Naive thymus-derived CD4-positive, alpha-beta T cell (primary cell): ENCODE measurements around the gene EIF2S1. TPM values are rescaled to one million over a fixed set of nuclear protein-coding genes. Genes with fewer than 3 reads are reported as not detected.

Experiments
- ATAC-seq: fragments of 150-1000 bp; cut with Tn5 transposase; 2 replicates; pipeline ENCODE4 v1.10.0; 2021; ENCODE audit warnings: mild to moderate bottlenecking, moderate library complexity
- CTCF ChIA-PET: fragments of 350-600 bp; sonication (Branson Sonifier 250); formaldehyde crosslinking; loops from one replicate; lab custom pipeline; 2021; ENCODE audit warnings: antibody characterized with exemption; lab: Charles Lee
- POLR2A ChIA-PET: fragments of 350-600 bp; sonication (Branson Sonifier 250); formaldehyde crosslinking; loops from one replicate; lab custom pipeline; 2021; ENCODE audit warnings: antibody characterized with exemption, inconsistent platforms; lab: Charles Lee
- DNase-seq, 9 donors: peaks; one replicate each; pipeline versions ENCODE4 v3.0.0 to v3.0.0-alpha.2; 2020 to 2022; ENCODE audit warnings: mixed read lengths in 1 of 9
- H3K27ac ChIP-seq: one replicate; pipeline ENCODE4 v1.7.0; 2013; ENCODE audit warnings: mild to moderate bottlenecking, low read depth, low read length, moderate library complexity
- H3K27me3 ChIP-seq, 2 donors: one replicate each; pipeline ENCODE4 v1.7.0; 2013; ENCODE audit warnings: low read length in 2 of 2, mild to moderate bottlenecking in 2 of 2, moderate library complexity in 2 of 2; ENCODE audit not compliant: control insufficient read depth in 2 of 2, insufficient read depth in 2 of 2
- H3K36me3 ChIP-seq, 3 experiments: 1 replicate in 2 of 3; 2 replicates in 1 of 3; pipeline ENCODE4 v1.7.0; 2013; ENCODE audit warnings: low read length in 3 of 3, mild to moderate bottlenecking in 3 of 3, moderate library complexity in 1 of 3; ENCODE audit not compliant: insufficient read depth in 3 of 3, control insufficient read depth in 2 of 3
- H3K4me1 ChIP-seq, 2 donors: one replicate each; pipeline ENCODE4 v1.7.0; 2013; ENCODE audit warnings: low read length in 2 of 2, mild to moderate bottlenecking in 2 of 2, moderate library complexity in 1 of 2; ENCODE audit not compliant: control insufficient read depth in 2 of 2, insufficient read depth in 2 of 2
- H3K4me3 ChIP-seq: 2 replicates; pipeline ENCODE4 v1.7.0; 2013; ENCODE audit warnings: mild to moderate bottlenecking, low read length
- H3K9me3 ChIP-seq, 3 experiments: 1 replicate in 2 of 3; 2 replicates in 1 of 3; pipeline ENCODE4 v1.7.0; 2013; ENCODE audit warnings: low read length in 3 of 3; ENCODE audit not compliant: control insufficient read depth in 2 of 3
- H3K27ac Mint-ChIP-seq, 9 donors: one replicate each; pipeline ENCODE4 v1.8.0; 2020 to 2022; ENCODE audit warnings: mixed read lengths in 9 of 9, mild to moderate bottlenecking in 8 of 9, moderate library complexity in 5 of 9, inconsistent platforms in 2 of 9
- H3K27me3 Mint-ChIP-seq, 5 donors: one replicate each; pipeline ENCODE4 v1.8.0; 2021 to 2022; ENCODE audit warnings: mixed read lengths in 5 of 5, mild to moderate bottlenecking in 1 of 5
- H3K36me3 Mint-ChIP-seq, 5 donors: one replicate each; pipeline ENCODE4 v1.8.0; 2020 to 2022; ENCODE audit warnings: mixed read lengths in 5 of 5, mild to moderate bottlenecking in 3 of 5, inconsistent platforms in 1 of 5
- H3K4me1 Mint-ChIP-seq, 7 donors: one replicate each; pipeline ENCODE4 v1.8.0; 2020 to 2022; ENCODE audit warnings: mixed read lengths in 7 of 7, mild to moderate bottlenecking in 3 of 7, inconsistent platforms in 1 of 7
- H3K4me3 Mint-ChIP-seq, 10 donors: one replicate each; pipeline ENCODE4 v1.8.0; 2020 to 2022; ENCODE audit warnings: mild to moderate bottlenecking in 10 of 10, mixed read lengths in 10 of 10, moderate library complexity in 6 of 10, inconsistent platforms in 2 of 10
- H3K9me3 Mint-ChIP-seq, 11 donors: one replicate each; pipeline ENCODE4 v1.8.0; 2020 to 2022; ENCODE audit warnings: mixed read lengths in 11 of 11, mild to moderate bottlenecking in 4 of 11, inconsistent platforms in 1 of 11, moderate library complexity in 1 of 11
- intact Hi-C, 2 donors: fragments of 100-400 bp; cut with micrococcal nuclease; formaldehyde crosslinking; loops; one replicate each; pipeline ENCODE4 v1.15.1; 2023
- polyA plus RNA-seq, 2 donors: library from polyadenylated mRNA; unstranded; fragments of 300-500 nt; fragmentation: Illumina TruSeq; gene quantifications; one replicate each; pipeline ENCODE4 v1.2.3, GENCODE V29; 2021
- total RNA-seq, 6 experiments: library from RNA in 5 of 6; stranded (reverse) in 5 of 6; gene quantifications; 1 replicate in 5 of 6; 2 replicates in 1 of 6; pipeline ENCODE4 v1.2.3 and lab custom pipeline; 2021 to 2026

Gene EIF2S1
- total and polyA plus RNA-seq, 7 experiments from 2014 or later = 41.4 to 115 (median 57.6) TPM

DNA sequence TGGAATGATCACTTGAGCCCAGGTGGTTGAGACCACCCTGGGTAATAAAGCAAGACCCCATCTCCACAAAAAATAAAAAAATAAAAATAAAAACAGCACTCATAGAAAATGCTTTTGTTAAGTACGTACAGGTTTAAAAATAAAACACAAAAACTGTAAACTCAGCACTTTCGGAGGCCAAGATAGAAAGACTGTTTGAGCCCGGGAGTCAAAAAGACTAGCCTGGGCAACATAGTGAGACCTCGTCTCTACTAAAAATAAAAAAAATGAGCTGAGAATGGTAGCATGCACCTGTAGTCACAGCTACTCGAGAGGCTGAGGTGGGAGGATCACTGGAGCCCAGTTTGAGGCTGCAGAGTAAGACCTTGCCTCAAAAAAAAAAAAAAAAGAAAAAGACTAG, 8.1 kb upstream of the EIF2S1 start:
- Histone ChIP-seq H3K36me3 (peaks cover 0 to 37% (median 5%) of the 10 kb centered on the region in 3 experiments), H3K4me1 (no peaks in the 10 kb centered on the region), H3K9me3 (no peaks in the 10 kb centered on the region), H3K4me3 (no peak overlapping the region), H3K27me3 (no peaks in the 10 kb centered on the region), H3K27ac (no peak overlapping the region)
- POLR2A ChIA-PET = interaction anchor here (1.0 kb wide), 1 partner anchor 8 kb away, joined by 5 read pairs; the partner anchor contains the start of genes ATP6V1D and EIF2S1
- CTCF ChIA-PET = interaction anchor here (0.6 kb wide), 1 partner anchor 87 kb away, joined by 4 read pairs; no protein-coding TSS in a partner anchor
- intact Hi-C loops = no loop called here
- DNase-seq (no peak), ATAC-seq (no peak)
- no peak overlapping the region for H3K4me3 Mint-ChIP-seq
- peaks cover 3 to 27% (median 21%) of the 10 kb centered on the region in 7 donors for H3K4me1 Mint-ChIP-seq
- peak overlapping the region in 1 of 9 donors; percentile 42 for H3K27ac Mint-ChIP-seq
- peaks cover 3 to 30% (median 10%) of the 10 kb centered on the region in 5 donors for H3K36me3 Mint-ChIP-seq
- no peaks in the 10 kb centered on the region for H3K9me3 Mint-ChIP-seq
- no peaks in the 10 kb centered on the region for H3K27me3 Mint-ChIP-seq

DNA sequence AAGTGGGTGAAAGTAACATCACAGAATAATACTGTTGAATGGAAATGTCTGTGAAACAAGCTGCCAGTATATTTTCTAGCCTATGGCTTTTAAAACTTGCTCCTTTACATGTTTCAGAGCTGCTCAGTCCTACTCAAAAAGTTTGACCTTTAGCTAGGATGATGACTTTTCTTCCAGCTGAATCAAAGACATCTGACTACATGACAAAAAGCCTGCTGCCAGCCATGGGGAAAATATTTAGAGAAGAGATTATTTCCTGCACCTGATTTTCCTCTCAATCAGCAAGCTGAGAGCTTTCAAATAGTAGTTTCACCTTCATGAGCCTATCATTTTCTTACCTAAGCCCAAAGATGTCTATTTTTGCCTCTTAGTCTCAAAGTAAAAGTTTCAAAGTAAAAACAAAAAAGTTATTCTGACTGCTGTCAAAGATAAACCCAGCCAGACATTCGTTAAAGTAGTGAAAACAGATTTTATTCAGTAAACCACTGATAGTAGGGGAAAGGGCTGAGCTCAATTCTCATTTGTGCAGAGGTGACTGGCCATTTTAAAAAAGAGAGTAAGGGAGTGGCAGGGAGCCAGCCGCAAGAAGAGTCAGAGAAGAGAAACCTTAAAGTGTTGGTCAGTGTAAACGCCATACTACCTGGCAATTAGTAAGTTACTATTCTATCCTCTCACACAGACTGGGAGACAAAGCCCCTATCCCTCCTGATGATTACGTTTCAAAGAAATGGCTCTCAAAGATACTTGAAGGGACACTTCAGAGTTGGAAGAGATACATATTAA, 2.8 kb upstream of the EIF2S1 start:
- ATAC-seq (no peak), DNase-seq (no peak)
- peaks cover 0 to 2% (median 0%) of the 10 kb centered on the region in 11 donors for H3K9me3 Mint-ChIP-seq
- no peaks in the 10 kb centered on the region for H3K27me3 ChIP-seq
- POLR2A ChIA-PET = interaction anchor here (0.9 kb wide), 1 partner anchor 168 kb away, joined by 3 read pairs; no protein-coding TSS in a partner anchor
- no peaks in the 10 kb centered on the region for H3K36me3 ChIP-seq
- peak overlapping the region; percentile 38 to 99 (median 80) for H3K4me3 Mint-ChIP-seq
- H3K4me1 Mint-ChIP-seq = peaks cover 20 to 78% (median 68%) of the 10 kb centered on the region in 7 donors
- CTCF ChIA-PET = interaction anchor here (0.7 kb wide), 1 partner anchor 12 kb away, joined by 3 read pairs; no protein-coding TSS in a partner anchor
- H3K36me3 Mint-ChIP-seq = peaks cover 0 to 14% (median 9%) of the 10 kb centered on the region in 5 donors
- peak overlapping the region in 2 of 9 donors; percentile 64 to 95 for H3K27ac Mint-ChIP-seq
- intact Hi-C loops = loop anchor here in 1 of 2 donors (5.0 kb wide), 1 partner anchor 1435 kb away; the partner anchor contains the start of gene ZFP36L1
- no peaks in the 10 kb centered on the region for H3K9me3 ChIP-seq
- H3K27ac ChIP-seq = no peak overlapping the region
- no peak overlapping the region for H3K4me3 ChIP-seq
- H3K27me3 Mint-ChIP-seq = peaks cover 0 to 5% (median 0%) of the 10 kb centered on the region in 5 donors
- peaks cover 24 to 30% of the 10 kb centered on the region in 2 donors for H3K4me1 ChIP-seq

DNA sequence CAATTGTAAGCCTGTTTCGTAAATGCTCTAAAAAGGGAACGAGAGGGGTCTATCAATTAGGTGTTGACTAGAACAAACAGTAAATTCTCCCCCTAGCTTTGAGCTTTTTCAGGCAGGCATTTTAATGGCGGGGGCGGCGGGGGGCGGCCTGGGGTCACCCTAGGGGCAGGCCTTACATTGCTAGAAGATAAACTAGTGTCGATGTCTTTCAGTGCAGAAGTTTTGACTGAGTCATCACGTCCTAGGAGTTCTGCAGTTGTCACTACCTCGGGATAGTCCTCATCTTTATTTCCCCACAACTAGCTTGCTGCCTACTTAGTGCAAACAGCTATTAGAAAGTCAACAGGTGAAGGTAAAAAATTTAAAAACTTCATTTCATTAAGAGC, 2.2 kb upstream of the EIF2S1 start:
- Histone ChIP-seq H3K9me3 (no peaks in the 10 kb centered on the region), H3K4me3 (no peak overlapping the region), H3K27me3 (no peaks in the 10 kb centered on the region), H3K36me3 (no peaks in the 10 kb centered on the region), H3K27ac (no peak overlapping the region), H3K4me1 (peaks cover 24 to 33% of the 10 kb centered on the region in 2 donors)
- ATAC-seq (no peak), DNase-seq (no peak)
- CTCF ChIA-PET = interaction anchor here (0.7 kb wide), 1 partner anchor 11 kb away, joined by 3 read pairs; no protein-coding TSS in a partner anchor
- Mint-ChIP-seq H3K4me1 (peaks cover 24 to 82% (median 72%) of the 10 kb centered on the region in 7 donors), H3K9me3 (peaks cover 0 to 2% (median 0%) of the 10 kb centered on the region in 11 donors), H3K36me3 (peaks cover 0 to 11% (median 6%) of the 10 kb centered on the region in 5 donors), H3K27ac (peak overlapping the region in 4 of 9 donors; percentile 46 to 97 (median 76)), H3K27me3 (peaks cover 0 to 5% (median 0%) of the 10 kb centered on the region in 5 donors), H3K4me3 (peak overlapping the region; percentile 93 to 99 (median 98))
- intact Hi-C loops = loop anchor here in 1 of 2 donors (2.0 to 5.0 kb wide), 2 partner anchors 1434 to 1795 kb away; partner anchors contain the start of genes DCAF5 and ZFP36L1
- POLR2A ChIA-PET = interaction anchor here (0.9 kb wide), 1 partner anchor 168 kb away, joined by 3 read pairs; no protein-coding TSS in a partner anchor

DNA sequence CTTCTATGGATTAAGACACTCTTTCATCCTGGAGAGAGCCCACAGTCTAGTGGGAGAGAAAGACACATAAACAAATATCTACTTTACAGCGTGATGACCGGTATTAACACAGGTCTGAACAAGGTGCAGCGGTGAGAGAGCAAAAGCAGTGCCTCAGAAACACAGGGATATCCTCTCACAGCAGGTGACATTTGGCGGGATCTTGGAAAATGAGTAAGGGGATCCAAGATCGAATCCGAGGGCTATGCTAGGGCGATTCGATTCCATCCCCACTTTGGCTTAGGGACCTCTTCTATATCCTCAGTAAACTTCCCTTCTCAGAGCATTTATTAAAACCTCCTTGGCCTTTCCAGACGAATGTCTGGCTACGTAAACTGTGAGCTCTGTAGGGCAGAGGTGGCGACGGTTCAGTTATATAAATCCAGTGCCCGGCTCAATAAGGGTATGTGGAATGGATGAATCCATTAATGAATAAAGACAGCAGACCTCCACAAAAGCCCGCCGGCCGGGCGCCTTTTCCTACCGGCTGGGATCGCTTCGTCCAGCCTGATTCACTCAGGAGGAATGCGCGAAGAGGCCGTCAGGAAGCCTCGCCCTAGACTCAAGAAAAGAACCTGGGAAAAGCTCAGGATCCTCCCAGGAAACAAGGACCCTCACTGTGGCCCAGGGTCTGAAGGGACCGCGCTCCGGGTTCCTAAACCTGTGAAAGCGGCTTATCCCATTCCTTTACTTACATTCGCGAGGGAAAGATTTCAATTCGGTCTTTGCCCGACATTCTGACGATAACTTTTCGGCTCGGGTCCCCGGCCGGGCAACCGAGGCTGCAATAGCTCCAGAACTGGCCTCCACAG, 979 bp upstream of the EIF2S1 start:
- POLR2A ChIA-PET = interaction anchor here (0.5 to 1.5 kb wide), 10 partner anchors 7 to 861 kb away, joined by 3 to 9 read pairs (median 4); partner anchors contain the start of genes PIGH, PLEK2, RDH11 and TMEM229B
- peaks cover 24 to 33% of the 10 kb centered on the region in 2 donors for H3K4me1 ChIP-seq
- H3K36me3 Mint-ChIP-seq = peaks cover 0 to 8% (median 3%) of the 10 kb centered on the region in 5 donors

DNA sequence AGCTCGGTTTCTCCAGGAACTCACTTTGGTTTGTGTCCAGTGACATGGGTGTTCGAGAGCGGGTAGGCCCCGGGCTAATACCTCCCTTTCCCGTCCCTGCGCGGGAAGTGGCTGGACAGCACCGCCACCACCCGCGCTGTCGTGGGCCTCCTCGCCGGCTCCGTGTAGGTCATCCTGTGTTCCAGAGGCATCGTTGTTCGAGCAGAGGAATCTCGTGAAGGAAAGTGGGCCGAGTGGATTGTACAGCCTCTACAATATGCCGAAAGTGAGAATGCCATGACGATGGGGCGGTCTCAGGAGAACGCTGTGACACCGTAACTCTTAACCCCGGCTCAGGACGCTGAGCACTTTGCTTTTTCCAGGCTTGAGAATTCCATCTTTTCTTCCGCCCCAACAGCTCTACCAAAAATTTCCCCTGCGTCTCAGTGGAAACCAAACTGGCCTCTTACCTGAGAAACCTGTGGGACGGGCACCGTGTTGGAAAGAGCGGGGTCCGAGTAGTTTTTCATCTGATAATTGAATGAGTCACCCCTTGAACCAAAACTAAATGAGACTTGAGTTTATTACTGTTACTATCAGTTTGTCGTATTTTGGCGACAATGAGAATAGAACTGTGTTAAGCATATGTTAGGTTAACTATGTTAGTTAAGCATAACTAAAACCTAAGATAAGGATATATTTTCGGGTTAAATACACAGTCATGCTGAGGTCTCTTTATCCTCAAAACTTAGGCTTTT, 510 bp downstream of the EIF2S1 start:
- ChIA-PET CTCF (interaction anchor here (1.1 to 1.4 kb wide), 3 partner anchors 9 to 103 kb away, joined by 3 read pairs; no protein-coding TSS in a partner anchor), POLR2A (interaction anchor here (0.9 to 1.5 kb wide), 7 partner anchors 9 to 456 kb away, joined by 3 to 9 read pairs (median 5); partner anchors contain the start of genes PIGH, PLEK2, RDH11 and TMEM229B)
- peaks cover 0 to 16% (median 11%) of the 10 kb centered on the region in 5 donors for H3K36me3 Mint-ChIP-seq
- intact Hi-C loops = loop anchor here (1.0 to 5.0 kb wide), 9 partner anchors 119 to 1948 kb away; partner anchors contain the start of genes GPHN (in 2 of the 2), PALS1 (in 2 of the 2), ARG2 (in 1 of the 2) and FUT8 (in 1 of the 2)
- DNase-seq (no peak), ATAC-seq (peak; percentile 21)
- H3K27ac Mint-ChIP-seq = peak overlapping the region; percentile 94 to 99 (median 96)
- peaks cover 0 to 2% (median 0%) of the 10 kb centered on the region in 11 donors for H3K9me3 Mint-ChIP-seq
- H3K27me3 ChIP-seq = no peaks in the 10 kb centered on the region
- H3K9me3 ChIP-seq = no peaks in the 10 kb centered on the region
- peak overlapping the region; percentile 93 to 99 (median 98) for H3K4me3 Mint-ChIP-seq
- peaks cover 43 to 94% (median 84%) of the 10 kb centered on the region in 7 donors for H3K4me1 Mint-ChIP-seq
- peak overlapping the region; percentile 82 for H3K27ac ChIP-seq
- peaks cover 0 to 5% (median 0%) of the 10 kb centered on the region in 5 donors for H3K27me3 Mint-ChIP-seq
- H3K36me3 ChIP-seq = peaks cover 7% of the 10 kb centered on the region in 3 experiments
- peaks cover 24 to 38% of the 10 kb centered on the region in 2 donors for H3K4me1 ChIP-seq
- peak overlapping the region; percentile 87 for H3K4me3 ChIP-seq

More for the DNA sequence above, 979 bp upstream of the EIF2S1 start:
- Mint-ChIP-seq H3K9me3 (peaks cover 0 to 2% (median 0%) of the 10 kb centered on the region in 11 donors), H3K4me1 (peaks cover 36 to 91% (median 83%) of the 10 kb centered on the region in 7 donors), H3K27me3 (peaks cover 0 to 5% (median 0%) of the 10 kb centered on the region in 5 donors), H3K4me3 (peak overlapping the region; percentile 93 to 99 (median 98)), H3K27ac (peak overlapping the region; percentile 94 to 99 (median 96))
- DNase-seq = peak in 1 of 9 donors; percentile 0
- peak overlapping the region; percentile 87 for H3K4me3 ChIP-seq
- peak overlapping the region; percentile 82 for H3K27ac ChIP-seq
- ATAC-seq = no peak
- H3K9me3 ChIP-seq = no peaks in the 10 kb centered on the region
- intact Hi-C loops = loop anchor here (1.0 to 5.0 kb wide), 6 partner anchors 241 to 1794 kb away; partner anchors contain the start of genes VTI1B (in 2 of the 2), DCAF5 (in 1 of the 2), PIGH (in 1 of the 2) and RDH11 (in 1 of the 2)
- CTCF ChIA-PET = interaction anchor here (0.6 to 1.4 kb wide), 7 partner anchors 8 to 130 kb away, joined by 3 to 6 read pairs (median 3); partner anchors contain the start of gene TMEM229B
- peaks cover 0 to 2% (median 0%) of the 10 kb centered on the region in 3 experiments for H3K36me3 ChIP-seq
- no peaks in the 10 kb centered on the region for H3K27me3 ChIP-seq
